ENCODE results near the gene HSPB8.

HSPB8 gene

GRCh38 chr12:119171691-119172425 is 6.9 kb upstream of the HSPB8 start:
- DNase-seq: no peak

- no peak for DNase-seq
Measured at GRCh38 chr12:119175081-119175480, 3.6 kb upstream of the HSPB8 start.

GRCh38 chr12:119176267-119177055 is 2.3 kb upstream of the HSPB8 start:
- DNase-seq: no peak

GRCh38 chr12:119177056-119177325 is 1.7 kb upstream of the HSPB8 start:
- DNase-seq: no peak

- DNase-seq: no peak
Measured at GRCh38 chr12:119177724-119178380, 879 bp upstream of the HSPB8 start.

- no peak for DNase-seq
Measured at GRCh38 chr12:119179335-119180021, 747 bp downstream of the HSPB8 start.

- no peak for DNase-seq
Measured at GRCh38 chr12:119180380-119181040, 1.8 kb downstream of the HSPB8 start.

- no peak for DNase-seq
Measured at GRCh38 chr12:119181202-119181601, 2.5 kb downstream of the HSPB8 start.

GRCh38 chr12:119181944-119182343 is 3.2 kb downstream of the HSPB8 start:
- DNase-seq: no peak

- no peak for DNase-seq
Measured at GRCh38 chr12:119182701-119183493, 4.2 kb downstream of the HSPB8 start.

GRCh38 chr12:119183942-119184695 is 5.4 kb downstream of the HSPB8 start:
- DNase-seq: no peak

GRCh38 chr12:119195256-119195655 is 16.5 kb downstream of the HSPB8 start:
- DNase-seq: no peak

- DNase-seq: no peak
Measured at GRCh38 chr12:119198440-119198839, 19.7 kb downstream of the HSPB8 start.

GRCh38 chr12:119200601-119201000 is 21.9 kb downstream of the HSPB8 start:
- DNase-seq: no peak

GRCh38 chr12:119201789-119202543 is 23.2 kb downstream of the HSPB8 start:
- no peak for DNase-seq

- no peak for DNase-seq
Measured at GRCh38 chr12:119202544-119202943, 23.8 kb downstream of the HSPB8 start.

GRCh38 chr12:119204131-119204530 is 25.4 kb downstream of the HSPB8 start:
- no peak for DNase-seq

GRCh38 chr12:119204671-119205285 is 26.0 kb downstream of the HSPB8 start:
- DNase-seq: no peak

GRCh38 chr12:119206348-119207062 is 27.8 kb downstream of the HSPB8 start:
- no peak for DNase-seq

Data from GF-D8 (cell line).